Measurements from ENCODE around the gene SRD5A3. TPM values are rescaled to one million over a fixed set of nuclear protein-coding genes. Genes with fewer than 3 reads are reported as not detected.

The SRD5A3 gene
- total and polyA plus RNA-seq, 4 donors, result 5.2 to 18.2 (median 9.5) TPM

DNA sequence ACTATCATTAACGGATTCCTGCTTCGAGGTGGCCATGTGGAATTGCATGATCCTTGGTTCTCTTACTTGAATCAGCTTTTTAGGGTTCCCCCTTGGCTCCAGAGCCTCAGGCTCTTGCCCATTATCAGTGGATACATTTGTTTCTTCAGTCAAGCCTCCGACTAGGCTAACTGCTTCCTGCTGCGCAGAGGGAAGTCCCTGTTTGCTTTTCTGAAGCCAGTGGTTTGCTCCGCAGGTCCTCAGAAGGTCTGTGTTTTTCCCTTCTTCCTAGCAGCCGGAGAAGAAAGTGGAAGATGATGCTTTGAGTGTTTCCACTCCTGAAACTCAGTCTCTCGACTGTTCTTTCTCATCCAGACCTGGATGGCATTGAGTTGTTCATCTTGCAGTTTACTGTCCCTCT is 20.6 kb downstream of the SRD5A3 start:
- TF ChIP-seq, protein P1, sequence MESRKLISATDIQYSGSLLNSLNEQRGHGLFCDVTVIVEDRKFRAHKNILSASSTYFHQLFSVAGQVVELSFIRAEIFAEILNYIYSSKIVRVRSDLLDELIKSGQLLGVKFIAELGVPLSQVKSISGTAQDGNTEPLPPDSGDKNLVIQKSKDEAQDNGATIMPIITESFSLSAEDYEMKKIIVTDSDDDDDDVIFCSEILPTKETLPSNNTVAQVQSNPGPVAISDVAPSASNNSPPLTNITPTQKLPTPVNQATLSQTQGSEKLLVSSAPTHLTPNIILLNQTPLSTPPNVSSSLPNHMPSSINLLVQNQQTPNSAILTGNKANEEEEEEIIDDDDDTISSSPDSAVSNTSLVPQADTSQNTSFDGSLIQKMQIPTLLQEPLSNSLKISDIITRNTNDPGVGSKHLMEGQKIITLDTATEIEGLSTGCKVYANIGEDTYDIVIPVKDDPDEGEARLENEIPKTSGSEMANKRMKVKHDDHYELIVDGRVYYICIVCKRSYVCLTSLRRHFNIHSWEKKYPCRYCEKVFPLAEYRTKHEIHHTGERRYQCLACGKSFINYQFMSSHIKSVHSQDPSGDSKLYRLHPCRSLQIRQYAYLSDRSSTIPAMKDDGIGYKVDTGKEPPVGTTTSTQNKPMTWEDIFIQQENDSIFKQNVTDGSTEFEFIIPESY (IDR thresholded peaks at IDR 0.05), result no peak
- TF ChIP-seq SP1 (IDR thresholded peaks at IDR 0.05) (no peak), RAD21 (IDR thresholded peaks at IDR 0.05) (no peak), NR2F2 (IDR thresholded peaks at IDR 0.05) (no peak)
- TF ChIP-seq, protein P2, sequence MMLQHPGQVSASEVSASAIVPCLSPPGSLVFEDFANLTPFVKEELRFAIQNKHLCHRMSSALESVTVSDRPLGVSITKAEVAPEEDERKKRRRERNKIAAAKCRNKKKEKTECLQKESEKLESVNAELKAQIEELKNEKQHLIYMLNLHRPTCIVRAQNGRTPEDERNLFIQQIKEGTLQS (IDR thresholded peaks at IDR 0.05), result no peak
- TF ChIP-seq, protein P3, sequence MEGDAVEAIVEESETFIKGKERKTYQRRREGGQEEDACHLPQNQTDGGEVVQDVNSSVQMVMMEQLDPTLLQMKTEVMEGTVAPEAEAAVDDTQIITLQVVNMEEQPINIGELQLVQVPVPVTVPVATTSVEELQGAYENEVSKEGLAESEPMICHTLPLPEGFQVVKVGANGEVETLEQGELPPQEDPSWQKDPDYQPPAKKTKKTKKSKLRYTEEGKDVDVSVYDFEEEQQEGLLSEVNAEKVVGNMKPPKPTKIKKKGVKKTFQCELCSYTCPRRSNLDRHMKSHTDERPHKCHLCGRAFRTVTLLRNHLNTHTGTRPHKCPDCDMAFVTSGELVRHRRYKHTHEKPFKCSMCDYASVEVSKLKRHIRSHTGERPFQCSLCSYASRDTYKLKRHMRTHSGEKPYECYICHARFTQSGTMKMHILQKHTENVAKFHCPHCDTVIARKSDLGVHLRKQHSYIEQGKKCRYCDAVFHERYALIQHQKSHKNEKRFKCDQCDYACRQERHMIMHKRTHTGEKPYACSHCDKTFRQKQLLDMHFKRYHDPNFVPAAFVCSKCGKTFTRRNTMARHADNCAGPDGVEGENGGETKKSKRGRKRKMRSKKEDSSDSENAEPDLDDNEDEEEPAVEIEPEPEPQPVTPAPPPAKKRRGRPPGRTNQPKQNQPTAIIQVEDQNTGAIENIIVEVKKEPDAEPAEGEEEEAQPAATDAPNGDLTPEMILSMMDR (IDR thresholded peaks at IDR 0.05; ENCODE audit: low read depth, low read length, missing input control), result no peak
- no peaks in the 10 kb centered on the region for H3K9me3 ChIP-seq (ENCODE audit: control insufficient read depth in 4 of 4, low read length in 3 of 4)
- 91% methylated on average over 7 of the region's 7 CpGs for WGBS

DNA sequence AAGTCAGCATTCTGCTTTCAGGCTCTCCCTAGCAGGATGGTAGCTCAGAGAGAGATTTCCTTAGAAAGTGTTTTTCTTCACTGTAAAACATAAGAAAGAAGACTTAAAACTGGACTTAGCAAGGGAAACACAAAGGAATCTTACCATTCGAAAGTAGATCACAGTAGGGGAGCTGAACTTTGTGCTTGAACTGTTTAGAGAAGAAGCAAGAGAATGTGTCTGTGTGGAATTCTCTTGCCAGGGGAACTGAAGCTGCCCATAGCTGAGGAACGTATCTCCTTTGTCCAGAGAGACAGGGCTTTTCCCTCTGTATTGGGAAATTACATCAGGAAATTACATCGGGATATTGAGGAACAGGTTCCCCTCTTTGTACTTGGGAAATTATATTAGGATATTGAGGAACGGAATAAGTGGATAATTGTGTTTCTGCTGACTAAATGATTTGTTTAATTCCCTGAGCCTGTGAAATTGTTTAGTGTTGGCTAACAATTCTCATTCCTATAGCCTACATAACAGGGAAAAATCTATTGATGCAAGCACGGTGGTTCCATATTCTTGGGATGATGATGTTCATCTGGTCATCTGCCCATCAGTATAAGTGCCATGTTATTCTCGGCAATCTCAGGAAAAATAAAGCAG is 21.2 kb downstream of the SRD5A3 start:
- TF ChIP-seq, protein P2 (IDR thresholded peaks at IDR 0.05), result no peak
- TF ChIP-seq TAF1 (conservative IDR thresholded peaks at IDR 0.05) (no peak), FOXA2 (IDR thresholded peaks at IDR 0.05) (no peak), NR2F2 (IDR thresholded peaks at IDR 0.05) (no peak), YY1 (IDR thresholded peaks at IDR 0.05) (no peak), GABPA (IDR thresholded peaks at IDR 0.05 in 1 of 2, conservative IDR thresholded peaks at IDR 0.05 in 1 of 2) (no peak), SP1 (IDR thresholded peaks at IDR 0.05) (no peak), RXRA (IDR thresholded peaks at IDR 0.05) (no peak), HNF4G (IDR thresholded peaks at IDR 0.05) (no peak), FOXA1 (IDR thresholded peaks at IDR 0.05) (no peak), HNF4A (conservative IDR thresholded peaks at IDR 0.05) (no peak), EGR1 (IDR thresholded peaks at IDR 0.05; ENCODE audit: low read depth in 2 of 2) (no peak), JUND (IDR thresholded peaks at IDR 0.05) (no peak)
- TF ChIP-seq, protein P4, sequence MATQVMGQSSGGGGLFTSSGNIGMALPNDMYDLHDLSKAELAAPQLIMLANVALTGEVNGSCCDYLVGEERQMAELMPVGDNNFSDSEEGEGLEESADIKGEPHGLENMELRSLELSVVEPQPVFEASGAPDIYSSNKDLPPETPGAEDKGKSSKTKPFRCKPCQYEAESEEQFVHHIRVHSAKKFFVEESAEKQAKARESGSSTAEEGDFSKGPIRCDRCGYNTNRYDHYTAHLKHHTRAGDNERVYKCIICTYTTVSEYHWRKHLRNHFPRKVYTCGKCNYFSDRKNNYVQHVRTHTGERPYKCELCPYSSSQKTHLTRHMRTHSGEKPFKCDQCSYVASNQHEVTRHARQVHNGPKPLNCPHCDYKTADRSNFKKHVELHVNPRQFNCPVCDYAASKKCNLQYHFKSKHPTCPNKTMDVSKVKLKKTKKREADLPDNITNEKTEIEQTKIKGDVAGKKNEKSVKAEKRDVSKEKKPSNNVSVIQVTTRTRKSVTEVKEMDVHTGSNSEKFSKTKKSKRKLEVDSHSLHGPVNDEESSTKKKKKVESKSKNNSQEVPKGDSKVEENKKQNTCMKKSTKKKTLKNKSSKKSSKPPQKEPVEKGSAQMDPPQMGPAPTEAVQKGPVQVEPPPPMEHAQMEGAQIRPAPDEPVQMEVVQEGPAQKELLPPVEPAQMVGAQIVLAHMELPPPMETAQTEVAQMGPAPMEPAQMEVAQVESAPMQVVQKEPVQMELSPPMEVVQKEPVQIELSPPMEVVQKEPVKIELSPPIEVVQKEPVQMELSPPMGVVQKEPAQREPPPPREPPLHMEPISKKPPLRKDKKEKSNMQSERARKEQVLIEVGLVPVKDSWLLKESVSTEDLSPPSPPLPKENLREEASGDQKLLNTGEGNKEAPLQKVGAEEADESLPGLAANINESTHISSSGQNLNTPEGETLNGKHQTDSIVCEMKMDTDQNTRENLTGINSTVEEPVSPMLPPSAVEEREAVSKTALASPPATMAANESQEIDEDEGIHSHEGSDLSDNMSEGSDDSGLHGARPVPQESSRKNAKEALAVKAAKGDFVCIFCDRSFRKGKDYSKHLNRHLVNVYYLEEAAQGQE (IDR thresholded peaks at IDR 0.05), result no peak

More for the DNA sequence above, 20.6 kb downstream of the SRD5A3 start:
- DNase-seq (ENCODE audit: low spot score), result no peak
- H3K36me3 ChIP-seq (ENCODE audit: control insufficient read depth in 4 of 4, insufficient read depth in 3 of 4, low read depth in 1 of 4, low read length in 3 of 4), result no peaks in the 10 kb centered on the region
- H3K4me3 ChIP-seq (ENCODE audit: low read depth in 1 of 3, low read length in 3 of 3), result no peak overlapping the region
- no peak overlapping the region for H3K9ac ChIP-seq (ENCODE audit: low read depth in 1 of 2, low read length in 2 of 2)
- H3K4me1 ChIP-seq (ENCODE audit: control insufficient read depth in 4 of 4, insufficient read depth in 4 of 4, low read length in 3 of 4), result no peaks in the 10 kb centered on the region
- H3K27ac ChIP-seq (ENCODE audit: low read depth in 1 of 2, low read length in 2 of 2), result no peak overlapping the region
- H3K27me3 ChIP-seq (ENCODE audit: control insufficient read depth in 4 of 4, insufficient read depth in 4 of 4, low read length in 3 of 4), result no peaks in the 10 kb centered on the region

More for the DNA sequence above, 21.2 kb downstream of the SRD5A3 start:
- Histone ChIP-seq H3K27ac (ENCODE audit: low read depth in 1 of 2, low read length in 2 of 2) (no peak overlapping the region), H3K27me3 (ENCODE audit: control insufficient read depth in 4 of 4, insufficient read depth in 4 of 4, low read length in 3 of 4) (no peaks in the 10 kb centered on the region), H3K9me3 (ENCODE audit: control insufficient read depth in 4 of 4, low read length in 3 of 4) (no peaks in the 10 kb centered on the region), H3K36me3 (ENCODE audit: control insufficient read depth in 4 of 4, insufficient read depth in 3 of 4, low read depth in 1 of 4, low read length in 3 of 4) (peaks cover 0 to 1% (median 0%) of the 10 kb centered on the region in 4 donors), H3K4me1 (ENCODE audit: control insufficient read depth in 4 of 4, insufficient read depth in 4 of 4, low read length in 3 of 4) (no peaks in the 10 kb centered on the region), H3K4me3 (ENCODE audit: low read depth in 1 of 3, low read length in 3 of 3) (no peak overlapping the region), H3K9ac (ENCODE audit: low read depth in 1 of 2, low read length in 2 of 2) (no peak overlapping the region)
- WGBS, result 82% methylated on average over 6 of the region's 6 CpGs
- DNase-seq (ENCODE audit: low spot score), result no peak

All from liver (tissue), 9 donors.